ENCODE results near the gene FTH1. TPM values are rescaled to one million over a fixed set of nuclear protein-coding genes. Genes with fewer than 3 reads are reported as not detected.
A peak's percentile ranks its signal among the peaks of the same experiment; 100 is the strongest.
"Not testable (repeated sequence)": the region's sequence is repeated elsewhere in the genome, so short reads cannot be mapped to it uniquely, and the experiment has no call there.

Gene FTH1
- total RNA-seq, 2 donors from 2014 or later, result 701 to 1,114 TPM

DNA sequence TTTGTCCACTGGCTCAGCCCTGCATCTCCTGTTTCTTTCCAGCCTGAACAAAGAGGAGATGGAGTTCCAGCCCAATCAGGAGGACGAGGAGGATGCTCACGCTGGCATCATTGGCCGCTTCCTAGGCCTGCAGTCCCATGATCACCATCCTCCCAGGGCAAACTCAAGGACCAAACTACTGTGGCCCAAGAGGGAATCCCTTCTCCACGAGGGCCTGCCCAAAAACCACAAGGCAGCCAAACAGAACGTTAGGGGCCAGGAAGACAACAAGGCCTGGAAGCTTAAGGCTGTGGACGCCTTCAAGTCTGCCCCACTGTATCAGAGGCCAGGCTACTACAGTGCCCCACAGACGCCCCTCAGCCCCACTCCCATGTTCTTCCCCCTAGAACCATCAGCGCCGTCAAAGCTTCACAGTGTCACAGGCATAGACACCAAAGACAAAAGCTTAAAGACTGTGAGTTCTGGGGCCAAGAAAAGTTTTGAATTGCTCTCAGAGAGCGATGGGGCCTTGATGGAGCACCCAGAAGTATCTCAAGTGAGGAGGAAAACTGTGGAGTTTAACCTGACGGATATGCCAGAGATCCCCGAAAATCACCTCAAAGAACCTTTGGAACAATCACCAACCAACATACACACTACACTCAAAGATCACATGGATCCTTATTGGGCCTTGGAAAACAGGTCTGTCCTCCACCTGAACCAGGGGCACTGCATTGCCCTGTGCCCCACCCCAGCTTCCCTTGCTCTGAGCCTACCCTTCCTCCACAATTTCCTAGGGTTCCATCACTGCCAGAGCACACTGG lies 5.0 kb downstream of the FTH1 start:
- H3K9me3 Mint-ChIP-seq, result no peaks in the 10 kb centered on the region
- no peak overlapping the region for H3K4me3 Mint-ChIP-seq
- H3K4me1 Mint-ChIP-seq, result peaks cover 26% of the 10 kb centered on the region
- ATAC-seq (replicated peaks), result no peak
- H3K27me3 Mint-ChIP-seq, result no peaks in the 10 kb centered on the region
- H3K27ac Mint-ChIP-seq, result no peak overlapping the region
- peaks cover 42% of the 10 kb centered on the region for H3K36me3 Mint-ChIP-seq (ENCODE audit: low read depth)

GRCh38 chr11:61961570-61962212 lies 5.7 kb downstream of the FTH1 start:
- ATAC-seq (replicated peaks), result no peak
- no peaks in the 10 kb centered on the region for H3K9me3 Mint-ChIP-seq

DNA sequence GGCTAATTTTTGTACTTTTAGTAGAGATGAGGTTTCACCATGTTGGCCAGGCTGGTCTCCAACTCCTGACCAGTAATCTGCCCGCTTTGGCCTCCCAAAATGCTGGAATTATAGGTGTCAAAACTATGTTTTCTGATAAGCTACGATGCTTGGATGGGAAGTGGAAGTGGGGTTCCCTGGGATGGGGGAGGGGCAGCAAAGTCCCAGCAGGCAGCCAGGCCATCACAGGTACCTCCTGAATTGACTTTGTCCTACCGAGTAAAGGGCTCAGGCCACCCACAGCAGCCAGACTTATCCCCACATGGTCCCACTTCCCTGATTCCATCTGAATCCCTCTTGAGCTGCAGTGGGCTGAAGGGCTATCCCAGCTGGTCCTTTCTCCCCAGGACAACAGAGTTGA lies 6.9 kb downstream of the FTH1 start:
- H3K9me3 Mint-ChIP-seq, result no peaks in the 10 kb centered on the region
- peaks cover 28% of the 10 kb centered on the region for H3K36me3 Mint-ChIP-seq (ENCODE audit: low read depth)
- no peak overlapping the region for H3K27ac Mint-ChIP-seq
- ATAC-seq (replicated peaks), result no peak
- H3K4me1 Mint-ChIP-seq, result peaks cover 26% of the 10 kb centered on the region
- H3K27me3 Mint-ChIP-seq, result no peaks in the 10 kb centered on the region
- H3K4me3 Mint-ChIP-seq, result no peak overlapping the region

More at GRCh38 chr11:61961570-61962212, 5.7 kb downstream of the FTH1 start:
- peaks cover 26% of the 10 kb centered on the region for H3K4me1 Mint-ChIP-seq
- peaks cover 39% of the 10 kb centered on the region for H3K36me3 Mint-ChIP-seq (ENCODE audit: low read depth)
- H3K27me3 Mint-ChIP-seq, result no peaks in the 10 kb centered on the region
- no peak overlapping the region for H3K4me3 Mint-ChIP-seq
- H3K27ac Mint-ChIP-seq, result no peak overlapping the region

GRCh38 chr11:61959678-61960077 lies 7.8 kb downstream of the FTH1 start:
- no peak for ATAC-seq (replicated peaks)

DNA sequence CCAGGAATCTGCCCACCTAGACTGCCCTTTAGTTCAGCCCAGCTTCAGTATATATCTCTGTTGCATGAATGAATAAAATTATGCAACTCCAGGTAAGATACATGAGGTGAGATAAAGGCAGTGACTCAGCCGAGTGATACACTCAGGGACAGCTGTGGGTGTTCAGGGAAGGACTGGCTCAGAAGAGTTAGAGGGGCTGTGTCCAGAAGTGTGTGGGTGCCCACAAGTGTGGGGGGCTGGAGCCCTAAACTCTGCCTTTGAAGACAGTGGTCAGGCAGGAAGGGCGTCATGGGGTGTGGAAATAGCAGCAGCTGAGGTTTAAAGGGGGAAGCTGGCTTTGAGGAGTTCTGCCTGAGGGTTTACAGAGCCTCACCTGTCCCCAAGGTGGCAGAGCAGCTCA lies 8.3 kb downstream of the FTH1 start:
- no peak for ATAC-seq (replicated peaks)
- H3K36me3 Mint-ChIP-seq (ENCODE audit: low read depth), result peaks cover 13% of the 10 kb centered on the region
- H3K9me3 Mint-ChIP-seq, result no peaks in the 10 kb centered on the region

More at GRCh38 chr11:61959678-61960077, 7.8 kb downstream of the FTH1 start:
- no peak overlapping the region for H3K4me3 Mint-ChIP-seq
- peaks cover 18% of the 10 kb centered on the region for H3K4me1 Mint-ChIP-seq
- peaks cover 19% of the 10 kb centered on the region for H3K36me3 Mint-ChIP-seq (ENCODE audit: low read depth)
- H3K27me3 Mint-ChIP-seq, result no peaks in the 10 kb centered on the region
- no peak overlapping the region for H3K27ac Mint-ChIP-seq
- H3K9me3 Mint-ChIP-seq, result no peaks in the 10 kb centered on the region

DNA sequence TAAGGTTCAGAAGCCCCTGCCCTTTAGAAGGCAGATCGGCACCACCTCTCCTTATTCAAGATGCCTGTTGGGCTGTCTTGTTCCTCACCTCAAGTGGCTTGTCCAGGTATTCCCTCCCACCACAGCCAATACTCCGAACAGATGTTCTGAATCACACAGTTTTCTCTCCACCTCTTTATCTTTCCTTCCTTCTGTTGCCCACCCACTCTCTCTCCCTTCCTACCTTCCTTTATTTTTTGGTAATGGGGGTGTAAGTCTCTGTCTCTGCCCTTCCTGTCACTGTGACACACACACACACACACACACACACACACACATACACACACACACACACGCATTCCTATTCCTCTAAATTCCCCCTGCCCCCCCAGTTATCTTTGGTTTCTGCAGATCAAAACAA lies 8.8 kb downstream of the FTH1 start:
- Mint-ChIP-seq H3K4me3 (no peak overlapping the region), H3K9me3 (no peaks in the 10 kb centered on the region), H3K27ac (no peak overlapping the region), H3K27me3 (peaks cover 4% of the 10 kb centered on the region), H3K4me1 (peaks cover 12% of the 10 kb centered on the region), H3K36me3 (ENCODE audit: low read depth) (peaks cover 8% of the 10 kb centered on the region)
- ATAC-seq (replicated peaks), result no peak

More for the DNA sequence above, 8.3 kb downstream of the FTH1 start:
- Mint-ChIP-seq H3K4me3 (no peak overlapping the region), H3K27me3 (peaks cover 4% of the 10 kb centered on the region), H3K27ac (no peak overlapping the region), H3K4me1 (peaks cover 18% of the 10 kb centered on the region)

DNA sequence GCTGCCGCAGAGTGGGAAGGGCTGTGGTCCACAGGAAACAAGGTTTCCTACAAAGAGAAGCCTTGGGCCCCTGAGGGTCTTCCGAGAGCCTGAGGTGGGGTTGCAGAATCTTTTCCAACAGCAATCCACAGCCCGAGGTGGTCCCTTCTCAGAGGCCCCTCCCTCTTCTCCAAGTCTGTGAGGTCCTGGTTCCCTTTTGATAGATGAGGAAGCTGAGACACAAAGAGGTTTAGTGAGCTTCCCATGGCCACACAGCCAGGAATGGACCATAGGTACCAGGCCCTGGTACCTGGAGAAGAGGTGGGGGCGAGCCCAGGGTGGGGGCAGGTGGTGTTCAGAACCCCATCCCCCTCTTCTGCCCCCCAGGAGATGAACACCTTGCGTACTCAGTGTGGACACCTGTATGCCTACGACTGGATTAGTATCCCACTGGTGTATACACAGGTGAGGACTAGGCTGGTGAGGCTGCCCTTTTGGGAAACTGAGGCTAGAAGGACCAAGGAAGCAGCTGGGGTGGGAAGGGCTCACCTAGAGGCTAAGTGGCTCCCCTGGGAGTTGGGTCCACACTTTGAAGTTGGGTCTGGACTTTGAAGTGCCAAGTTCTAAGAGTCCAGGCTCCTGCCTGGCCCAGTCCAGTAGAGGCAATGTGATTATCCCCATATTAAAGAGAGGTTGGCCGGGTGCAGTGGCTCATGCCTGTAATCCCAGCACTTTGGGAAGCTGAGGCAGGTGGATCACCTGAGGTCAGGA lies 10.2 kb downstream of the FTH1 start:
- H3K27ac Mint-ChIP-seq, result no peak overlapping the region
- H3K36me3 Mint-ChIP-seq (ENCODE audit: low read depth), result no peaks in the 10 kb centered on the region
- peaks cover 4% of the 10 kb centered on the region for H3K27me3 Mint-ChIP-seq
- H3K4me1 Mint-ChIP-seq, result peaks cover 4% of the 10 kb centered on the region
- no peak overlapping the region for H3K4me3 Mint-ChIP-seq
- H3K9me3 Mint-ChIP-seq, result no peaks in the 10 kb centered on the region
- no peak for ATAC-seq (replicated peaks)

- H3K4me3 Mint-ChIP-seq, result peak overlapping the region; percentile 46
- H3K4me1 Mint-ChIP-seq, result no peaks in the 10 kb centered on the region
- H3K36me3 Mint-ChIP-seq (ENCODE audit: low read depth), result no peaks in the 10 kb centered on the region
- ATAC-seq (replicated peaks), result no peak
- no peak overlapping the region for H3K27ac Mint-ChIP-seq
- H3K9me3 Mint-ChIP-seq, result no peaks in the 10 kb centered on the region
- peaks cover 4% of the 10 kb centered on the region for H3K27me3 Mint-ChIP-seq
Measured at GRCh38 chr11:61956191-61957020, 11.0 kb downstream of the FTH1 start.

- ATAC-seq (replicated peaks), result peak; percentile 71
- Mint-ChIP-seq H3K27ac (no peak overlapping the region), H3K4me1 (no peaks in the 10 kb centered on the region), H3K4me3 (peak overlapping the region; percentile 46), H3K27me3 (peaks cover 4% of the 10 kb centered on the region), H3K9me3 (no peaks in the 10 kb centered on the region), H3K36me3 (ENCODE audit: low read depth) (no peaks in the 10 kb centered on the region)
Measured at GRCh38 chr11:61955422-61956135, 11.9 kb downstream of the FTH1 start.

GRCh38 chr11:61954851-61955421 lies 12.5 kb downstream of the FTH1 start:
- Mint-ChIP-seq H3K4me1 (no peaks in the 10 kb centered on the region), H3K27ac (no peak overlapping the region), H3K4me3 (peak overlapping the region; percentile 46), H3K27me3 (peaks cover 4% of the 10 kb centered on the region), H3K36me3 (ENCODE audit: low read depth) (no peaks in the 10 kb centered on the region), H3K9me3 (no peaks in the 10 kb centered on the region)
- ATAC-seq (replicated peaks), result peak; percentile 28

GRCh38 chr11:61954106-61954850 lies 13.2 kb downstream of the FTH1 start:
- no peaks in the 10 kb centered on the region for H3K36me3 Mint-ChIP-seq (ENCODE audit: low read depth)
- H3K9me3 Mint-ChIP-seq, result no peaks in the 10 kb centered on the region
- no peak overlapping the region for H3K4me3 Mint-ChIP-seq
- no peaks in the 10 kb centered on the region for H3K4me1 Mint-ChIP-seq
- ATAC-seq (replicated peaks), result no peak
- H3K27me3 Mint-ChIP-seq, result peaks cover 4% of the 10 kb centered on the region
- no peak overlapping the region for H3K27ac Mint-ChIP-seq

DNA sequence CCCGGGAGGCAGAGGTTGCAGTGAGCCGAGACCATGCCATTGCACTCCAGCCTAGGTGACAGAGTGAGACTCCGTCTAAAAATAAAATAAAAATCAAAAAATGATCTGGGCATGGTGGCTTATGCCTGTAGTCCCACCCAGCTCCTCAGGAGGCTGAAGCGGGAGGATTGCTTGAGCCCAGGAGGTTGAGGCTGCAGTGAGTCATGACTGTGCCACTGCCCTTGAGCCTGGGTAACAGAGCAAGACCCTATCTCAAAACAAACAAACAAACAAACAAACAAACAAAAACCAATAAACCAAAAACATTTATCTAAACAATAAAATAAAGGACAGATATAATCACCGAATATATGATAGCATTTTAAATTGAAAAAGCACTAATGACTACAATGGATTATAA lies 13.8 kb downstream of the FTH1 start:
- not testable (repeated sequence) for H3K4me3 Mint-ChIP-seq; H3K27me3 Mint-ChIP-seq; H3K4me1 Mint-ChIP-seq; H3K9me3 Mint-ChIP-seq; H3K27ac Mint-ChIP-seq; ATAC-seq (replicated peaks); H3K36me3 Mint-ChIP-seq (ENCODE audit: low read depth)

- no peaks in the 10 kb centered on the region for H3K4me1 Mint-ChIP-seq
- H3K27me3 Mint-ChIP-seq, result peaks cover 4% of the 10 kb centered on the region
- no peak overlapping the region for H3K27ac Mint-ChIP-seq
- no peak overlapping the region for H3K4me3 Mint-ChIP-seq
- ATAC-seq (replicated peaks), result no peak
- no peaks in the 10 kb centered on the region for H3K9me3 Mint-ChIP-seq
- no peaks in the 10 kb centered on the region for H3K36me3 Mint-ChIP-seq (ENCODE audit: low read depth)
Measured at GRCh38 chr11:61952882-61953281, 14.6 kb downstream of the FTH1 start.
